Putamen (tissue), 1 donor: ENCODE data around the gene BCR.
"Not testable (repeated sequence)": the region's sequence is repeated elsewhere in the genome, so short reads cannot be mapped to it uniquely, and the experiment has no call there.

Source experiments
- DNase-seq: peaks from one replicate; pipeline ENCODE4 v3.0.0-alpha.2; 2016; ENCODE audit warnings: low spot score

BCR gene

DNA sequence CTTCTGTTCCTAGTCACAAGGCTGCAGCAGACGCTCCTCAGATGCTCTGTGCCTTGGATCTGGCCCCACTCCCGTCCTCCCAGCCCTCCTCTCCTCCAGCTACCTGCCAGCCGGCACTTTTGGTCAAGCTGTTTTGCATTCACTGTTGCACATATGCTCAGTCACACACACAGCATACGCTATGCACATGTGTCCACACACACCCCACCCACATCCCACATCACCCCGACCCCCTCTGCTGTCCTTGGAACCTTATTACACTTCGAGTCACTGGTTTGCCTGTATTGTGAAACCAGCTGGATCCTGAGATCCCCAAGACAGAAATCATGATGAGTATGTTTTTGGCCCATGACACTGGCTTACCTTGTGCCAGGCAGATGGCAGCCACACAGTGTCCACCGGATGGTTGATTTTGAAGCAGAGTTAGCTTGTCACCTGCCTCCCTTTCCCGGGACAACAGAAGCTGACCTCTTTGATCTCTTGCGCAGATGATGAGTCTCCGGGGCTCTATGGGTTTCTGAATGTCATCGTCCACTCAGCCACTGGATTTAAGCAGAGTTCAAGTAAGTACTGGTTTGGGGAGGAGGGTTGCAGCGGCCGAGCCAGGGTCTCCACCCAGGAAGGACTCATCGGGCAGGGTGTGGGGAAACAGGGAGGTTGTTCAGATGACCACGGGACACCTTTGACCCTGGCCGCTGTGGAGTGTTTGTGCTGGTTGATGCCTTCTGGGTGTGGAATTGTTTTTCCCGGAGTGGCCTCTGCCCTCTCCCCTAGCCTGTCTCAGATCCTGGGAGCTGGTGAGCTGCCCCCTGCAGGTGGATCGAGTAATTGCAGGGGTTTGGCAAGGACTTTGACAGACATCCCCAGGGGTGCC, 109.8 kb downstream of the BCR start:
- no peak for DNase-seq

- no peak for DNase-seq
These were observed 111.6 kb downstream of the BCR start for GRCh38 chr22:23291806-23292452.

DNA sequence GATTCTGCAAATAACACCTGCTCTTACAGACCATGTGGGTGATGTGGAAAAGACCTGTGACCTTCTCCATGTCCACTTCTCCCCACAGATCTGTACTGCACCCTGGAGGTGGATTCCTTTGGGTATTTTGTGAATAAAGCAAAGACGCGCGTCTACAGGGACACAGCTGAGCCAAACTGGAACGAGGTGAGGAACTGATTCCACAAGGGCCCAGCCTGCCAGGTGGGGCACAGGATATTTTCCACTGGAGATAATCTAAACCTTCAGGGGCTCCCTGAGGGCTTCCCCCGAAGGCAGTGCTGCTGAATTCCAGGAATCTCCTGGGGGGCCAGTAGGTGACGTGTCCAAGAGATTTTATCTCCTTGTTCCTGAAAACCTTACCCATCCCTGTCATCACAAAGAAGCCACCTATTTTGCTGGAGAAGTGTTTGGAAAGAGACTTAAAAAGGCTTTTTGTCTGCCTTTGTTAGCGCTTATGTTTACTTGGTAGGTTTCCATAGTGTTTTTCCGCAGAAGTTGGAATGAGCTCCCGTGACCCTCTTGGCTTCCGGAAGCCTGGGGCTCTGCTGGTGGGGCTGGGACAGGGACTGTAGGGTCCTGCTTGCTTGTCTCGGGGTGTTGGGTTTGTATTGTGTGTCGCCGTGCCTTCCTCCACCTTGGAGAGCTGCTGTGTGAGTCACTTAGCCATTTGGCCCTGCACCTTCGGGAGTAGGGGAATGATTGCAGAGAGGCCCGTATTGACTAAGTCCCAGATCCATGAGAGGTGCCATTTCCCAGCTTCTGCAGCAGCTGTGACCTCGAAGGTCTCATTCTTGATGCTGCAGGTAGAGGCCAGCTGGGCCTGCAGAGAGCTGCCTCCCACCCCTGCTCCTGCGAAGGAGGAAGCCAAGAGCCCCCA, 112.4 kb downstream of the BCR start:
- no peak for DNase-seq

DNA sequence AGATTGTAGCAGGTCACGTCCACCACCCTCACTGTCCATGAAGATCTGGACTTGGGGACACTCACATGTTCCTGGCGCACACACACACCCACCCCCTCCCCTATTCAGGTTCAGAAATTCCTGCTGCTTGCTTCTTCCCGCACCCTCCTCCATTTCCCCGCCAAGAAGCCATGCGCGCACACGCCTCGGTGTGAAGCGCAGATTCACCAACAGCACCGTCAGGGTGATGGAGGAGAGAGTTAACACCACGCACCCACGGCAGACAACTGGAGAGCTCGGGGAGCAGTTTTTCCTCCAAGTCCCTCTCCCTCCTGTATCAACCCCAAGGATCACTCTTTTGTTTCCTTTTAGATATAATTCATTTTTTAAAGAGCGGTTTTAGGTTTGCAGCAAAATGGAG, 113.4 kb downstream of the BCR start:
- DNase-seq, result no peak

- no peak for DNase-seq
These were observed 113.9 kb downstream of the BCR start for GRCh38 chr22:23294221-23294620.

- no peak for DNase-seq
These were observed 120.2 kb downstream of the BCR start for GRCh38 chr22:23300476-23300875.

GRCh38 chr22:23301591-23301990, 121.3 kb downstream of the BCR start:
- DNase-seq, result no peak

- no peak for DNase-seq
These were observed 122.1 kb downstream of the BCR start for GRCh38 chr22:23302171-23303002.

- no peak for DNase-seq
These were observed 125.1 kb downstream of the BCR start for GRCh38 chr22:23305321-23305910.

- DNase-seq, result peak; percentile 66
These were observed 125.6 kb downstream of the BCR start for GRCh38 chr22:23305922-23306374.

DNA sequence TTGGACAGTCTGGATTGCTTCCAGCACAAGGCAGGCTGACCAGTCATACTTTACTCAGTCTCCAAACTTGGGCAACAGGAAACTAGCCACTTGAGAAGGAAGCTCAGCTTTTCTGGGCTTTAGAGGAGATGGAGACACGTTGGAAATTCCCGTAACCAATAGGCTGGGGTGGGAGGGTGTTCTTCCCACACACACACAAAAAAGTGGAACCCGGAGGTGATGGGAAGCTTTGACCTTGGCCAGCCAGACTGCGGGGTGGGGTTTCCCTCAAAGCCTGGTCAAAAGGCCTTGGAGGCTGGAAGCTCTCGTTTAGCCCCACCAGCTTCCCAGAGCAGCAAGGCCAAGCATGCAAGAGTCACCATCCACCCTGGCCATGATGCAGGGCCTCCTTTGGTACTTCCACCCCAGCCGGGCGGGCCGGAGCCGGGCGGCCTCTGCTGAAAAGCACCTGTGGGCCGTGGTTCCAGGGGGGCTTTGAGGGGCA, 126.2 kb downstream of the BCR start:
- no peak for DNase-seq

- DNase-seq, result no peak
These were observed 126.6 kb downstream of the BCR start for GRCh38 chr22:23306926-23307325.

DNA sequence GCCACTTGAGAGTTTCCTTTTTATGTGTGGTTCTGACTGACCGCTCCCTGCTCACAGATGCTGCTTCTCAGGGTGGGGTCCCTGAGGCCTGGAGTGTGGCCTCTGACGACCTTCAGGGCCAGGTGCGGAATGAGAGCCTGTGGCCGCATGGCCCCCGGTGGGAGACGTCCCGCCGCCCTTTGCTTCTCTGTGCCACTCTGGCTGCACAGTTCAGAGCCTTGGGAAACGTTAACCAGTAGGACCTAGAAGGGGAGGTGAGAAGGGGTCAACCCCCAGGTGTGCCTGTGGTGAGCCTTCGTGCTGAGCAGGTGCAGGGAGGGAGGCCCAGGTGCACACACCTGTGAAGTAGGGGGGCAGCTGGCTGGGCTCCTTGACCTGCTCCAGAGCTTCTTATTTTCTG, 127.2 kb downstream of the BCR start:
- DNase-seq, result not testable (repeated sequence)

DNA sequence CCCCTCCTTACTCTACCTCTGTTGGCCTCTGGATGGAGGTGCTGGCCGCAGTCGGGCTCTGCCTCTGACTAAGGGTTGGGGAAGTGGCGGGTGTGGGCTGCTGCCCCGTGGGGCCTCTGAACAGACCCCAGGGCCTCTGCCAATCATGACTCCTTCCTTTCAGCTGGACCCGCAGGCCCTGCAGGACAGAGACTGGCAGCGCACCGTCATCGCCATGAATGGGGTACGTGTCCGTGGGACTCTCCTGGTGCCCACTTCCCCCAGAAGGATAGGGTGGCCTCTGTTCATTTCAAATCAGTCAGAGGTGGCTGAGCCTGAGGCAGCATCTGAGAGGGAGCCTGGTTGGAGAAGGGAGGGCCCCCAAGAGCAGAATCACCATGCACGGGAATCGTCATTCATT, 129.0 kb downstream of the BCR start:
- not testable (repeated sequence) for DNase-seq

GRCh38 chr22:23310443-23311097, 130.3 kb downstream of the BCR start:
- DNase-seq, result not testable (repeated sequence)

DNA sequence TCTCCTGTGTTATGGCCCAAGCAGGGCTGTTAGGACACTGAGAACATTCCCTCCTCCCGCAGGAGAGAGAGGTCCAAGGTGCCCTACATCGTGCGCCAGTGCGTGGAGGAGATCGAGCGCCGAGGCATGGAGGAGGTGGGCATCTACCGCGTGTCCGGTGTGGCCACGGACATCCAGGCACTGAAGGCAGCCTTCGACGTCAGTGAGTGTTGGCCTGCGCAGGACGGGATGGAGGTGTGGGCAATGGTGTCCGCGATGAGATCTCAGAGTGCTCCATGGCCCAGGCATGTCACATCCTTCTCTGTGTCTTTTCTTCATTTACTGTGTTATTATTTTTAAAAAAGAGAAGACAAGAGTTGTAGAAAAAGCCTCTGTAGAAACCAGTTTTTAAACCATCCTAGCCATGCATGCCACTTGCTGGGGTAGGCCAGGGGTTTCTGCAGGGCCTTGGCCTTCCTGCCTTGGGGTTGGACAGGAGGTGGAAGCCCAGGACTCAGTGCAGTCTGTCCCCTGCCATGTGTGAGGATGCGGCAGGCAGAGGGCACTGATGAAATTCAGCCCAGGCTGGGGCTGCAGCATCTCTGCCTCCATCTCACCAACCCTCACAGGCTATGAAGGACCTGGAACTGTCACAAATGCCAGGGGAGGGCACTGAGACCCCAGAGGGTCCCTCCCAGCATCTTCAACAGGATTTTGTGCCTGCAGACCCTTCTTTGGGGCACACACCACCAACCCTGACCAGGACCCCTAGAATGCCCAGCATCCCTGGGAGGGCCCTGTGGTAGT, 131.5 kb downstream of the BCR start:
- not testable (repeated sequence) for DNase-seq

GRCh38 chr22:23313791-23314567, 133.7 kb downstream of the BCR start:
- no peak for DNase-seq

- DNase-seq, result no peak
These were observed 135.1 kb downstream of the BCR start for GRCh38 chr22:23315341-23315917.
